GM12864 (cell line): Measurements from ENCODE around the gene NFIL3.

ENCODE experiments used
- DNase-seq: peaks from one replicate; pipeline ENCODE4 v3.0.0-alpha.2; 2011; ENCODE audit warnings: low read depth
- H3K4me3 ChIP-seq: 2 replicates; pipeline ENCODE4 v1.5.1; 2011; ENCODE audit warnings: mild to moderate bottlenecking, low read depth, low read length, control low read depth
- TF ChIP-seq, protein P1 (sequence below): IDR thresholded peaks from 2 replicates; pipeline ENCODE4 v1.5.1; 2011; ENCODE audit warnings: low read depth, mild to moderate bottlenecking, moderate library complexity, low read length, control low read depth, inconsistent platforms; ENCODE audit errors: missing control alignments

The NFIL3 gene

DNA sequence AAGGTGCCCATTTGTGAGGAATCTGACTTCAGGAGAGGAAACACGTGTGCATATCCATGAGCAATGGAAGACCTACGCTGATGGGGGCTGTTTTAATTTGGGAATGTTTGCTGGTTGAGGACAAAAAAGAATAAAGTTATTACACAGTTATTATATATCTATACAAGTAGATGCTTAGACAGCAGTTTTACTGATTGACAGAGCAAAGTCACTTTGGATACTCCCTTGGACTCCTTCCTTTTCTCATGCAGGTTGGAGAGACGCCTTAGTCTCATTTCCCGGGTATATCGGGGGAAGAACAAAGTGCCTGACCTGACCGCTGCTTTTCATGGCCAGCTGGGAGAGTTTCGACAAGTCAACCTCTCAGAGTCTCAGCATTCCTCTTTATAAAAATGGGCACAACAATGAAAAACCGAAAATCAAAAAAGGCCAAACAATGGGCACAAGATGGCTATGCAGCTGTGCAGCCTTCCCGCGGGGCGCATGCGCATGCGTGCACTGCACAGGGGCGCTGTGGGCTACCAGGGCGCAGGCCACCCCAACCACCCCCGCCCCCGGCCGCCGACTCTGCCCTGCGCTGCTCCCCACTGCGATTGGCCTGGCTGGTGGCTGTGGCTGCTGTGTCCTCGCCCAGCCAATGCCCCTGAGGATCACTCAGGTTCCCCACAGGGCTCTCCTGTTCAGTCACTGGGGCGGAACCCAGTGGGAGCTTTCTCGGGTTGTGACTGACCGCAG is 18.1 kb downstream of the NFIL3 start:
- no peak overlapping the region for H3K4me3 ChIP-seq
- TF ChIP-seq, protein P1, sequence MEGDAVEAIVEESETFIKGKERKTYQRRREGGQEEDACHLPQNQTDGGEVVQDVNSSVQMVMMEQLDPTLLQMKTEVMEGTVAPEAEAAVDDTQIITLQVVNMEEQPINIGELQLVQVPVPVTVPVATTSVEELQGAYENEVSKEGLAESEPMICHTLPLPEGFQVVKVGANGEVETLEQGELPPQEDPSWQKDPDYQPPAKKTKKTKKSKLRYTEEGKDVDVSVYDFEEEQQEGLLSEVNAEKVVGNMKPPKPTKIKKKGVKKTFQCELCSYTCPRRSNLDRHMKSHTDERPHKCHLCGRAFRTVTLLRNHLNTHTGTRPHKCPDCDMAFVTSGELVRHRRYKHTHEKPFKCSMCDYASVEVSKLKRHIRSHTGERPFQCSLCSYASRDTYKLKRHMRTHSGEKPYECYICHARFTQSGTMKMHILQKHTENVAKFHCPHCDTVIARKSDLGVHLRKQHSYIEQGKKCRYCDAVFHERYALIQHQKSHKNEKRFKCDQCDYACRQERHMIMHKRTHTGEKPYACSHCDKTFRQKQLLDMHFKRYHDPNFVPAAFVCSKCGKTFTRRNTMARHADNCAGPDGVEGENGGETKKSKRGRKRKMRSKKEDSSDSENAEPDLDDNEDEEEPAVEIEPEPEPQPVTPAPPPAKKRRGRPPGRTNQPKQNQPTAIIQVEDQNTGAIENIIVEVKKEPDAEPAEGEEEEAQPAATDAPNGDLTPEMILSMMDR: no peak
- no peak for DNase-seq

DNA sequence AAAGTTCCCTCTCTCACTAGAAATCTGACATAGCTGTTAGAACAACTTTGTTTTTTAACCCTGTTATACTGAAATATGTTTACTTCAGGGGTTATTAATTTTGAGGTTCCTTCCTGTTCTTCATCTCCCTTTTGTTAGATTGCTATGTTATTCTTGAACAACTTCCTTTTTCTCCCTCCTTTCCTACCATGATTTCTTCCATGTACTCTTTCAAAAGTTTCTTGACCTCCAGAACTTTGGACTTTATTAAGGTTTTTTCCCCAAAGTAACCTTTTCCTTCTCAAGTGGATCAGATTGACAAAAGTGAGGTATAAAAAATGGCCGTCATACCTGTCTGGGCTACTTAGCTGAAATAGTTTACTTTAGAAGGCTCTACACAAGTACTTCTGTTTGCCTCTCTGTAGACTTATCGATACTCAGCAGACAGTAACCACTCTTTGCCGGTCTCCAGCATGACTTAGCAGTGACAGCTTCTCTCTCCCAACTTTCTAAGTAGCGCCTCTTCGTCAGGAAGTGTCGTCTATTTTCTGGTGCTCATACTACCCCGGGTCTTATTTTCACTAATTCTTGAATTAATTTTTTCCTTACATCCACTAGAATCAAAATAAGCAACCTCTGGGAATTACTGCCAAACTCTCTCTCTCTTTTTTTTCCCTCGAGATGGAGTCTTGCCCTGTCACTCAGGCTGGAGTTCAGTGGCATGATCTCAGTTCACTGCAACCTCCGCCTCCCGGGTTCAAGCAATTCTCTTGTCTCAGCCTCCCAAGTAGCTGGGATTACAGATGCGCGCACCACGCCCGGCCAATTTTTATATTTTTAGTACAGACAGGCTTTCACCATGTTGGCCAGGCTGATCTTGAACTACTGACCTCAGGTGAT is 19.7 kb downstream of the NFIL3 start:
- TF ChIP-seq, protein P1: no peak
- no peak overlapping the region for H3K4me3 ChIP-seq
- DNase-seq: no peak

DNA sequence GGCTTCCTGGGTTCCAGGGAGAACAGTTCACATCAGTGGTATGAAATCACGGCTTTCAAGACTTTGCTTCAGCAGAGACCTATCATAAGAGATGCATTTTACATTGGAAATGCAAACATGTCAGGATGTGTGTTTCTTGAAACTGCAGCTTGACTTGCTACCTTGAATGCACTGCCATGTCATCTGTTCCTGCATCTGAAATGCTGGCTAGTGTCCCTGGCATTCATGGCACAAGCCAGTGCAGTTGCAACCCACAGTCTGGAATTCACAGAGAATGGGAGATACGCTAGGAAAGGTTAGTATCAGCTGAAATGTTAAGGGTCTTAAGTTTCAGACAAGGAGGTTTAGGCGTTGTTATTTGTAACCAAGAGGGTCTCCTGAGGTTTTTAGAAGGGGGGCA is 24.7 kb downstream of the NFIL3 start:
- TF ChIP-seq, protein P1: no peak
- DNase-seq: no peak
- no peak overlapping the region for H3K4me3 ChIP-seq

DNA sequence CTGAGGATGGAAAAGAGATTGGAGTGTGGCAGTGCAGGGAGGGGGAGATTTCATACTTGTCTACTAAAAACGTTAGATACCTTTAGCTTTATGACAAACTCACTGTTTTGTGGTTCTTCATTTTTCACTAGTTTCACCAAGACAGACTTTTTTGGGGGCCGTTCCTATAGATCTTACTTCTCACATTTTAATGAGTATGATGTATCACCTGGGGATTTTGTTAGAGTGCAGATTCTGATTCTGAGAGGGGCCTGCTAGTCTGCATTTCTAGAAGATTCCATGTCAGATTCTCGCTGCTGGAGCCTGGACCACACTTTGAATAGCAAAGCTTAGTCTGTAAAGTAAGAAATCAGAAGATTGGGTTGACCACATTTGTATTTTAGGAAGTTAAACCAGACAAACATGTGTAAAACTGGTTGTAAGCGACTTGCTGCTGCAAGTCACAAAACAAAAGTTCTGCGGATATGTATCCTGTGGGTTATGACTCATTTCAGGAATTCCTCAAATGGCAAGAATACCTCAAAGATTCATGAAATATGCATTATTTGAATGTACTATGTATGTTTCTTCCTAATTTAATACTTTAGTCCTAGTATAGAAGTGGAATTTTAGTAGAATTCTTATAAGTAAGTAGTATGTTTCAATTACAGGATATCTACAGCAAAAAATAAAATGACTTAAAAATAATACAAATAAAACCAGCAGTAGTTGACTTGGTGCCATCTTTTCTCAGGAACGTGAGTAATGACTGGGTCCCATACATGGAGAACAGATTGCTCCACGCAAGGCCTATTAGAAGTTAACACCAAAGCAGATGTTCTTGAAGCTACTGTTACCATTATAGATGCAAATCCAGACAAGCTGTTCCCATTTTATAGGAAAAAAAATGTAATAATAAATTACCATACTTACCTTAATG is 27.8 kb downstream of the NFIL3 start:
- peak; percentile 64 for DNase-seq
- TF ChIP-seq, protein P1: no peak
- no peak overlapping the region for H3K4me3 ChIP-seq

DNA sequence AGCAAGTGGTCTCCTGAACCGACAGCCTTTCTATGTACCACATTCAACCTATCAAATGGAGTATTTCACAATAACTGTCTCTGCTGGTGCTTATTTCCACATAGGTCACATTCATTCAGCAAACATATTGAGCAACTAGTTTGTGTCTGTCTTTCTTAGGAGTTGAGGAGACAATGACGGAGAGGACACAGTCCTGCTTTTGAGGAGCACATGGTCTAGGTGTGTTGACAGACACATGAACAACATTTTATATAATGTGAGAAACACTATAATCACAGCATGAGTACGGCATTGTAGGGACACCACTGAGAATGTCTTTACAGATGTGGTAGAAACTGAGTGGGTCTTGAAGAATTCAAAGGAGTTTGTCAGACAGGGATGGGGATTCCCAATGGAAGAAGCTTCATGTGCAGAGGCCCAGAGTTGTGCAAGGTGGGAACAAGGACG is 28.5 kb downstream of the NFIL3 start:
- H3K4me3 ChIP-seq: no peak overlapping the region
- TF ChIP-seq, protein P1: no peak
- no peak for DNase-seq

DNA sequence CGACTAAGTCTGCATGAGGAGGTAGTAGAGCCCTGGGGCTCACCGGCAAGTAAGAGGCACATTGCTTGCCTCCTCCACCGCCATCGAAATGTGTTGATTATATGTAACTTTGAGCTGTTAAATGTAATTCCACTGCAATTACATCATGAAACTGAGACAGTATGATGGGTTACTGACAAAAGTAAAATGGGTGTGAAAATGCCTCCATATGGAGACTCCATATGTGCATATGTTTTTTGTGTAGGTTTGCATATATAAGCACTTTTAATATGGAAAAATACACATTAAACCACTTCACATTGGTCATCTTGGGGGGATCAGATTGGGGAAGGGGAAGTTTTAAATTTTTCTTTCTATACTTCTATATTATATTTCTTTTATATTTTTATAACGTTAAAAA is 29.8 kb downstream of the NFIL3 start:
- no peak for DNase-seq
- TF ChIP-seq, protein P1: no peak
- no peak overlapping the region for H3K4me3 ChIP-seq
